HCT116 (cell line): Measurements from ENCODE around the gene PDE4D. TPM values are rescaled to one million over a fixed set of nuclear protein-coding genes. Genes with fewer than 3 reads are reported as not detected.

Source experiments
- ATAC-seq: fragments of 200-7000 bp; cut with Tn5 transposase; 2 replicates; pipeline ENCODE4 v1.9.1; 2020; ENCODE audit warnings: mild to moderate bottlenecking, moderate library complexity
- BruUV-seq: library from RNA; stranded (reverse); fragments of 400-500 nt; replicated peaks from 2 replicates; lab custom pipeline; 2021; lab: Mats Ljungman, UMichigan
- CTCF ChIA-PET: fragments of 300-600 bp; sonication (Branson Sonifier 250); formaldehyde crosslinking; loops from one replicate; lab custom pipeline; 2021; ENCODE audit warnings: antibody characterized with exemption; lab: Charles Lee
- POLR2A ChIA-PET: fragments of 300-600, 350-600 bp; sonication (Branson Sonifier 250); formaldehyde crosslinking; loops from one replicate; lab custom pipeline; 2021; ENCODE audit warnings: antibody characterized with exemption; lab: Charles Lee
- RAD21 ChIA-PET, 2 experiments: fragments of 300-600 bp; sonication (Branson Sonifier 250); formaldehyde crosslinking; loops; one replicate each; lab custom pipeline; 2023; ENCODE audit warnings: low total read pairs in 2 of 2; ENCODE audit not compliant: uncharacterized antibody in 2 of 2, unreplicated experiment in 2 of 2, low non-redundant PET in 1 of 2; lab: Charles Lee
- DNase-seq: peaks from one replicate; pipeline ENCODE4 v3.0.0-alpha.2; 2010; ENCODE audit warnings: low read depth, low spot score
- H2AFZ ChIP-seq: fragments of 200-600 bp; shearing (Covaris generic), sonication (generic); 2 replicates; pipeline ENCODE4 v1.6.1; 2017; ENCODE audit warnings: low read depth, mixed run types, mixed read lengths, antibody characterized with exemption, low read length; ENCODE audit not compliant: poor library complexity, severe bottlenecking
- H3K27ac ChIP-seq: 2 replicates; pipeline ENCODE4 v1.5.1; 2012; ENCODE audit warnings: low read depth, low read length
- H3K27me3 ChIP-seq: fragments of 200-600 bp; sonication (generic); 2 replicates; pipeline ENCODE4 v1.6.1; 2016; ENCODE audit warnings: mixed run types, low read length, mixed read lengths; ENCODE audit not compliant: insufficient read depth
- H3K36me3 ChIP-seq, 2 experiments: fragments of 200-500 bp in 1 of 2; fragments of 200-600 bp in 1 of 2; sonication (Bioruptor generic) in 1 of 2; sonication (generic) in 1 of 2; 2 replicates each; pipeline versions ENCODE4 v1.5.1 to v1.6.1; 2014 to 2016; ENCODE audit warnings: low read length in 2 of 2, inconsistent platforms in 1 of 2, mixed read lengths in 1 of 2, mixed run types in 1 of 2; ENCODE audit not compliant: insufficient read depth in 2 of 2, control insufficient read depth in 1 of 2
- H3K4me1 ChIP-seq, 2 experiments: fragments of 200-600 bp in 1 of 2; sonication (generic) in 1 of 2; 2 replicates each; pipeline versions ENCODE4 v1.5.1 to v1.6.1; 2012 to 2017; ENCODE audit warnings: low read length in 2 of 2, inconsistent platforms in 1 of 2, mild to moderate bottlenecking in 1 of 2, mixed read lengths in 1 of 2, mixed run types in 1 of 2, moderate library complexity in 1 of 2; ENCODE audit not compliant: insufficient read depth in 2 of 2, control insufficient read depth in 1 of 2
- H3K4me2 ChIP-seq: fragments of 200-600 bp; sonication (generic); 2 replicates; pipeline ENCODE4 v1.6.1; 2017; ENCODE audit warnings: mixed run types, low read length, mixed read lengths
- H3K4me3 ChIP-seq, 2 experiments: fragments of 200-600 bp in 1 of 2; sonication (generic) in 1 of 2; replicated peaks in 1 of 2; 2 replicates each; pipeline ENCODE4 v1.5.1; 2011 to 2016; ENCODE audit warnings: low read length in 2 of 2, control low read depth in 1 of 2, low read depth in 1 of 2, mild to moderate bottlenecking in 1 of 2, mixed read lengths in 1 of 2, mixed run types in 1 of 2
- H3K79me2 ChIP-seq: fragments of 200-600 bp; sonication (generic); 2 replicates; pipeline ENCODE4 v1.6.1; 2017; ENCODE audit warnings: mild to moderate bottlenecking, mixed run types, low read length, moderate library complexity, mixed read lengths; ENCODE audit not compliant: insufficient read depth
- H3K9ac ChIP-seq: fragments of 200-600 bp; sonication (generic); 2 replicates; pipeline ENCODE4 v1.6.1; 2016; ENCODE audit warnings: low read length, mixed read lengths
- H3K9me2 ChIP-seq: fragments of 200-600 bp; sonication (generic), shearing (Covaris generic); 2 replicates; pipeline ENCODE4 v1.6.1; 2017; ENCODE audit warnings: mixed run types, mild to moderate bottlenecking, moderate library complexity; ENCODE audit not compliant: insufficient read depth
- H3K9me3 ChIP-seq, 2 experiments: fragments of 200-500 bp in 1 of 2; fragments of 200-600 bp in 1 of 2; sonication (Bioruptor generic) in 1 of 2; sonication (generic) in 1 of 2; 2 replicates each; pipeline ENCODE4 v1.6.1; 2014 to 2017; ENCODE audit warnings: low read length in 2 of 2, mixed read lengths in 2 of 2, inconsistent platforms in 1 of 2, low read depth in 1 of 2, mild to moderate bottlenecking in 1 of 2, mixed run types in 1 of 2, moderate library complexity in 1 of 2; ENCODE audit not compliant: control insufficient read depth in 1 of 2, insufficient read depth in 1 of 2
- H4K20me1 ChIP-seq: fragments of 200-600 bp; sonication (generic), shearing (Covaris generic); 2 replicates; pipeline ENCODE4 v1.6.1; 2017; ENCODE audit warnings: mixed run types, mild to moderate bottlenecking, moderate library complexity; ENCODE audit not compliant: insufficient read depth
- ATF3 ChIP-seq: IDR thresholded peaks from 2 replicates; pipeline ENCODE4 v1.6.1; 2012
- CBX3 ChIP-seq: IDR thresholded peaks from 2 replicates; pipeline ENCODE4 v1.6.1; 2012; ENCODE audit warnings: low read depth
- CEBPB ChIP-seq: IDR thresholded peaks from 2 replicates; pipeline ENCODE4 v1.6.1; 2012; ENCODE audit warnings: low read depth
- EGR1 ChIP-seq: IDR thresholded peaks from 2 replicates; pipeline ENCODE4 v1.6.1; 2012; ENCODE audit warnings: low read depth
- ELF1 ChIP-seq: IDR thresholded peaks from 2 replicates; pipeline ENCODE4 v1.6.1; 2012; ENCODE audit warnings: low read depth, borderline replicate concordance
- EZH2phosphoT487 ChIP-seq: fragments of 200-600 bp; IDR thresholded peaks from 2 replicates; pipeline ENCODE4 v1.6.1; 2018; ENCODE audit warnings: antibody characterized with exemption, borderline replicate concordance
- FOSL1 ChIP-seq: IDR thresholded peaks from 2 replicates; pipeline ENCODE4 v1.6.1; 2012; ENCODE audit warnings: low read depth
- JUND ChIP-seq: IDR thresholded peaks from 2 replicates; pipeline ENCODE4 v1.6.1; 2012
- POLR2AphosphoS5 ChIP-seq: IDR thresholded peaks from 2 replicates; pipeline ENCODE4 v1.6.1; 2011; ENCODE audit warnings: mild to moderate bottlenecking, low read depth, low read length, moderate library complexity
- RAD21 ChIP-seq: IDR thresholded peaks from 2 replicates; pipeline ENCODE4 v1.6.1; 2012; ENCODE audit warnings: low read depth, mild to moderate bottlenecking
- SIN3A ChIP-seq: IDR thresholded peaks from 2 replicates; pipeline ENCODE4 v1.6.1; 2012; ENCODE audit warnings: low read depth
- SP1 ChIP-seq: IDR thresholded peaks from 2 replicates; pipeline ENCODE4 v1.6.1; 2012; ENCODE audit warnings: low read depth
- SRF ChIP-seq: IDR thresholded peaks from 2 replicates; pipeline ENCODE4 v1.6.1; 2012; ENCODE audit warnings: low read depth
- TCF7L2 ChIP-seq: IDR thresholded peaks from 2 replicates; pipeline ENCODE4 v1.7.0; 2011; ENCODE audit warnings: borderline replicate concordance, inconsistent platforms; ENCODE audit not compliant: insufficient read depth, insufficient read length; ENCODE audit errors: extremely low read depth
- YY1 ChIP-seq: IDR thresholded peaks from 2 replicates; pipeline ENCODE4 v1.6.1; 2011; ENCODE audit warnings: low read length, low read depth, moderate library complexity, mild to moderate bottlenecking; ENCODE audit not compliant: insufficient replicate concordance; ENCODE audit errors: extremely low read depth
- ZNF274 ChIP-seq: fragments of 200-500 bp; sonication (Bioruptor generic); IDR thresholded peaks from 2 replicates; pipeline ENCODE4 v1.6.1; 2014; ENCODE audit warnings: mild to moderate bottlenecking, low read depth, low read length, inconsistent platforms
- intact Hi-C: fragments of 100-400 bp; cut with micrococcal nuclease; formaldehyde crosslinking; loops from 2 replicates; pipeline ENCODE4 v1.10.0; 2022
- total RNA-seq: library from RNA; stranded (reverse); gene quantifications from one replicate; pipeline ENCODE4 v1.2.1, GENCODE V29; 2021; ENCODE audit not compliant: unreplicated experiment
- TF ChIP-seq, protein P1 (sequence below), 3 experiments: fragments of 200-600 bp in 1 of 3; sonication (generic) in 1 of 3; IDR thresholded peaks in 2 of 3; conservative IDR thresholded peaks in 1 of 3; 2 replicates each; pipeline ENCODE4 v1.5.1; 2012 to 2017; ENCODE audit warnings: low read depth in 2 of 3, low read length in 2 of 3, antibody characterized with exemption in 1 of 3, borderline replicate concordance in 1 of 3, control low read depth in 1 of 3, mild to moderate bottlenecking in 1 of 3, mixed read lengths in 1 of 3, mixed run types in 1 of 3, moderate library complexity in 1 of 3; ENCODE audit not compliant: insufficient read depth in 1 of 3
- TF ChIP-seq, protein P2 (sequence below): IDR thresholded peaks from 2 replicates; pipeline ENCODE4 v1.6.1; 2012
- TF ChIP-seq, protein P3 (sequence below): IDR thresholded peaks from 2 replicates; pipeline ENCODE4 v1.6.1; 2011; ENCODE audit warnings: mild to moderate bottlenecking, low read length, moderate library complexity; ENCODE audit not compliant: insufficient replicate concordance; ENCODE audit errors: extremely low read depth

The PDE4D gene
- total RNA-seq, 1 experiment from 2014 or later, result 1.1 TPM

DNA sequence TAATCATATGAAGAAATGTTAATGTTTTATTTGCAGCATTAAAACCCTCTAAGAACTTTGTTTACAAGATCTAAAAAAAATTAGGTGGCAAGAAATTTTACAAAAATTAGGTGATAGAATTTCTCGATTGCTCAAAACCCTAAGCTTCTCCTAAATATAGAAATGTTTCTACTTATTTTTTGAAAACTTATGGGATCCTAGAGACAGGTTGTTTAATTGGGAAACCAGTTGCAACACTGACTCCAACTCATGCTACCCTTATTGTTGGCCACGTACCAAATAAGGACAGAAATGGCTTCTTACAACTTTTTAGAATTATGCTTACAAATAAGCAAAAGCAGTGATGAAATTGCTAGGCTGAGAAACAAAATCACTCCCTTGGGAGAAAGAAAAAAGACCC is 531.1 kb downstream of the PDE4D start:
- ChIA-PET POLR2A (no interaction called here), RAD21 (no interaction called here), CTCF (no interaction called here)
- BruUV-seq, result no TSS peak
- DNase-seq, result no peak
- H3K9ac ChIP-seq, result no peak overlapping the region
- H3K4me3 ChIP-seq, result no peak overlapping the region
- peaks cover 21% of the 10 kb centered on the region for H3K27me3 ChIP-seq
- H3K27ac ChIP-seq, result no peak overlapping the region
- no peak overlapping the region for H3K4me2 ChIP-seq
- no peaks in the 10 kb centered on the region for H3K9me3 ChIP-seq
- no peaks in the 10 kb centered on the region for H4K20me1 ChIP-seq
- TF ChIP-seq JUND, result no peak
- TF ChIP-seq CBX3, result no peak
- TF ChIP-seq TCF7L2, result no peak
- no peak for TF ChIP-seq RAD21
- no peak for TF ChIP-seq EZH2phosphoT487
- TF ChIP-seq SRF, result no peak
- no peak for TF ChIP-seq POLR2AphosphoS5
- TF ChIP-seq SP1, result no peak
- TF ChIP-seq ATF3, result no peak
- TF ChIP-seq FOSL1, result no peak
- TF ChIP-seq, protein P1, sequence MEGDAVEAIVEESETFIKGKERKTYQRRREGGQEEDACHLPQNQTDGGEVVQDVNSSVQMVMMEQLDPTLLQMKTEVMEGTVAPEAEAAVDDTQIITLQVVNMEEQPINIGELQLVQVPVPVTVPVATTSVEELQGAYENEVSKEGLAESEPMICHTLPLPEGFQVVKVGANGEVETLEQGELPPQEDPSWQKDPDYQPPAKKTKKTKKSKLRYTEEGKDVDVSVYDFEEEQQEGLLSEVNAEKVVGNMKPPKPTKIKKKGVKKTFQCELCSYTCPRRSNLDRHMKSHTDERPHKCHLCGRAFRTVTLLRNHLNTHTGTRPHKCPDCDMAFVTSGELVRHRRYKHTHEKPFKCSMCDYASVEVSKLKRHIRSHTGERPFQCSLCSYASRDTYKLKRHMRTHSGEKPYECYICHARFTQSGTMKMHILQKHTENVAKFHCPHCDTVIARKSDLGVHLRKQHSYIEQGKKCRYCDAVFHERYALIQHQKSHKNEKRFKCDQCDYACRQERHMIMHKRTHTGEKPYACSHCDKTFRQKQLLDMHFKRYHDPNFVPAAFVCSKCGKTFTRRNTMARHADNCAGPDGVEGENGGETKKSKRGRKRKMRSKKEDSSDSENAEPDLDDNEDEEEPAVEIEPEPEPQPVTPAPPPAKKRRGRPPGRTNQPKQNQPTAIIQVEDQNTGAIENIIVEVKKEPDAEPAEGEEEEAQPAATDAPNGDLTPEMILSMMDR (IDR thresholded peaks at IDR 0.05 in 2 of 3, conservative IDR thresholded peaks at IDR 0.05 in 1 of 3; ENCODE audit: borderline replicate concordance in 1 of 3, insufficient read depth in 1 of 3, low read depth in 2 of 3, low read length in 2 of 3), result no peak
- no peak for TF ChIP-seq CEBPB
- no peak for TF ChIP-seq ZNF274
- TF ChIP-seq ELF1, result no peak
- no peak for TF ChIP-seq YY1
- TF ChIP-seq, protein P2, sequence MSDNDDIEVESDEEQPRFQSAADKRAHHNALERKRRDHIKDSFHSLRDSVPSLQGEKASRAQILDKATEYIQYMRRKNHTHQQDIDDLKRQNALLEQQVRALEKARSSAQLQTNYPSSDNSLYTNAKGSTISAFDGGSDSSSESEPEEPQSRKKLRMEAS, result no peak
- TF ChIP-seq SIN3A, result no peak
- TF ChIP-seq, protein P3, sequence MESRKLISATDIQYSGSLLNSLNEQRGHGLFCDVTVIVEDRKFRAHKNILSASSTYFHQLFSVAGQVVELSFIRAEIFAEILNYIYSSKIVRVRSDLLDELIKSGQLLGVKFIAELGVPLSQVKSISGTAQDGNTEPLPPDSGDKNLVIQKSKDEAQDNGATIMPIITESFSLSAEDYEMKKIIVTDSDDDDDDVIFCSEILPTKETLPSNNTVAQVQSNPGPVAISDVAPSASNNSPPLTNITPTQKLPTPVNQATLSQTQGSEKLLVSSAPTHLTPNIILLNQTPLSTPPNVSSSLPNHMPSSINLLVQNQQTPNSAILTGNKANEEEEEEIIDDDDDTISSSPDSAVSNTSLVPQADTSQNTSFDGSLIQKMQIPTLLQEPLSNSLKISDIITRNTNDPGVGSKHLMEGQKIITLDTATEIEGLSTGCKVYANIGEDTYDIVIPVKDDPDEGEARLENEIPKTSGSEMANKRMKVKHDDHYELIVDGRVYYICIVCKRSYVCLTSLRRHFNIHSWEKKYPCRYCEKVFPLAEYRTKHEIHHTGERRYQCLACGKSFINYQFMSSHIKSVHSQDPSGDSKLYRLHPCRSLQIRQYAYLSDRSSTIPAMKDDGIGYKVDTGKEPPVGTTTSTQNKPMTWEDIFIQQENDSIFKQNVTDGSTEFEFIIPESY, result no peak
- no peak for TF ChIP-seq EGR1
- H3K4me1 ChIP-seq, result no peaks in the 10 kb centered on the region
- H3K36me3 ChIP-seq, result no peaks in the 10 kb centered on the region
- ATAC-seq, result no peak
- H3K9me2 ChIP-seq, result no peaks in the 10 kb centered on the region
- intact Hi-C loops, result no loop called here
- H2AFZ ChIP-seq, result no peak overlapping the region
- H3K79me2 ChIP-seq, result no peaks in the 10 kb centered on the region
